ENCODE data around the gene GRIN2C.

DNA sequence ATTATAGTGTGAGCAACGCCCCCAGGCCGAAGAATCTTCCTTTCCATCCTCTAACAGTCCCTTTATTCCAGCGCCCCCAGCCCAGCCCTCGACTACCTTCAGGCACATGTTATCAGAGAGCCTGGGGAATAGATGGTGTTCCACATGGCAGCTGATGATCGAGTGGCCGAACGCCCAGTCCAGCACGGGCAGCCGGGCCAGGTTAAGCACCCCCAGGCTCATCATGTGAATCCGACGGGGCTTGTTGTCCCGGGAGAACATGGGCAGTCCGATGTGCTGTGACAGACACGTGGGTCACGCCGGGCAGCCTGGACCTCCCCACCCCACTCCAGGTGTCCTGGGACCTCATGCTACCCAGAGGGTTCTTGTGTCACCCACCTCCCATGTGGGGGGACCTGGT is 19.6 kb upstream of the GRIN2C start:
- TF ChIP-seq ZNF530 (tag by site-specific recombination; IDR thresholded peaks at IDR 0.05; ENCODE audit: low read depth) = no peak
- TF ChIP-seq, protein P1, sequence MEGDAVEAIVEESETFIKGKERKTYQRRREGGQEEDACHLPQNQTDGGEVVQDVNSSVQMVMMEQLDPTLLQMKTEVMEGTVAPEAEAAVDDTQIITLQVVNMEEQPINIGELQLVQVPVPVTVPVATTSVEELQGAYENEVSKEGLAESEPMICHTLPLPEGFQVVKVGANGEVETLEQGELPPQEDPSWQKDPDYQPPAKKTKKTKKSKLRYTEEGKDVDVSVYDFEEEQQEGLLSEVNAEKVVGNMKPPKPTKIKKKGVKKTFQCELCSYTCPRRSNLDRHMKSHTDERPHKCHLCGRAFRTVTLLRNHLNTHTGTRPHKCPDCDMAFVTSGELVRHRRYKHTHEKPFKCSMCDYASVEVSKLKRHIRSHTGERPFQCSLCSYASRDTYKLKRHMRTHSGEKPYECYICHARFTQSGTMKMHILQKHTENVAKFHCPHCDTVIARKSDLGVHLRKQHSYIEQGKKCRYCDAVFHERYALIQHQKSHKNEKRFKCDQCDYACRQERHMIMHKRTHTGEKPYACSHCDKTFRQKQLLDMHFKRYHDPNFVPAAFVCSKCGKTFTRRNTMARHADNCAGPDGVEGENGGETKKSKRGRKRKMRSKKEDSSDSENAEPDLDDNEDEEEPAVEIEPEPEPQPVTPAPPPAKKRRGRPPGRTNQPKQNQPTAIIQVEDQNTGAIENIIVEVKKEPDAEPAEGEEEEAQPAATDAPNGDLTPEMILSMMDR (tag by site-specific recombination; IDR thresholded peaks at IDR 0.05) = no peak
- TF ChIP-seq ZNF211 (tag by site-specific recombination; IDR thresholded peaks at IDR 0.05; ENCODE audit: low read depth) = no peak

All from HEK293 (cell line).